Panc1 (cell line): Measurements from ENCODE around the gene AHRR. TPM values are rescaled to one million over a fixed set of nuclear protein-coding genes. Genes with fewer than 3 reads are reported as not detected.

Experiments
- ATAC-seq: fragments of 200-7000 bp; cut with Tn5 transposase; 2 replicates; pipeline ENCODE4 v1.9.1; 2020; ENCODE audit warnings: mild to moderate bottlenecking, moderate library complexity
- BruUV-seq: library from RNA; stranded (reverse); fragments of 400-500 nt; replicated peaks from 2 replicates; lab custom pipeline; 2021; lab: Mats Ljungman, UMichigan
- CTCF ChIA-PET: fragments of 300-600 bp; sonication (Branson Sonifier 250); formaldehyde crosslinking; loops from one replicate; lab custom pipeline; 2022; ENCODE audit warnings: antibody characterized with exemption; lab: Charles Lee
- POLR2A ChIA-PET: fragments of 300-600 bp; sonication (Branson Sonifier 250); formaldehyde crosslinking; loops from one replicate; lab custom pipeline; 2022; ENCODE audit warnings: antibody characterized with exemption; lab: Charles Lee
- DNase-seq: peaks from one replicate; pipeline ENCODE4 v3.0.0-alpha.2; 2010; ENCODE audit warnings: low read depth, low spot score
- H3K27ac ChIP-seq: 2 replicates; pipeline ENCODE4 v1.5.1; 2011; ENCODE audit warnings: mild to moderate bottlenecking, low read length, inconsistent platforms
- H3K27me3 ChIP-seq: fragments of 200-500 bp; sonication (Bioruptor generic); 2 replicates; pipeline ENCODE4 v1.6.0; 2014; ENCODE audit warnings: low read length, inconsistent platforms; ENCODE audit not compliant: control insufficient read depth, insufficient read depth
- H3K36me3 ChIP-seq: fragments of 200-500 bp; sonication (Bioruptor generic); 2 replicates; pipeline ENCODE4 v1.5.1; 2014; ENCODE audit warnings: inconsistent platforms, mild to moderate bottlenecking, low read length, moderate library complexity; ENCODE audit not compliant: control insufficient read depth, insufficient read depth
- H3K4me1 ChIP-seq: 2 replicates; pipeline ENCODE4 v1.5.1; 2011; ENCODE audit warnings: inconsistent platforms, mild to moderate bottlenecking, low read length, moderate library complexity; ENCODE audit not compliant: control insufficient read depth, insufficient read depth
- H3K4me3 ChIP-seq, 2 experiments: 2 replicates each; pipeline ENCODE4 v1.5.1; 2011 to 2012; ENCODE audit warnings: low read depth in 2 of 2, low read length in 2 of 2, mild to moderate bottlenecking in 2 of 2, inconsistent platforms in 1 of 2, moderate library complexity in 1 of 2
- H3K9me3 ChIP-seq: fragments of 200-500 bp; sonication (Bioruptor generic); 2 replicates; pipeline ENCODE4 v1.5.1; 2014; ENCODE audit warnings: low read depth, mild to moderate bottlenecking, inconsistent platforms, low read length, moderate library complexity; ENCODE audit not compliant: control insufficient read depth, insufficient read depth
- CTCF ChIP-seq: fragments of 450-650 bp; IDR thresholded peaks from 2 replicates; pipeline ENCODE4 v1.5.1; 2017; ENCODE audit warnings: mild to moderate bottlenecking
- POLR2AphosphoS5 ChIP-seq: IDR thresholded peaks from 2 replicates; pipeline ENCODE4 v1.6.1; 2012; ENCODE audit warnings: mild to moderate bottlenecking, low read depth, low read length, moderate library complexity
- REST ChIP-seq, 2 experiments: IDR thresholded peaks; 2 replicates each; pipeline ENCODE4 v1.6.1; 2011 to 2012; ENCODE audit warnings: low read depth in 2 of 2, control low read depth in 1 of 2, low read length in 1 of 2, mild to moderate bottlenecking in 1 of 2, moderate library complexity in 1 of 2; ENCODE audit not compliant: insufficient read depth in 1 of 2
- SIN3A ChIP-seq: IDR thresholded peaks from 2 replicates; pipeline ENCODE4 v1.6.1; 2012; ENCODE audit warnings: low read depth, mild to moderate bottlenecking, low read length, moderate library complexity, borderline replicate concordance; ENCODE audit not compliant: insufficient read depth
- TCF7L2 ChIP-seq: IDR thresholded peaks from 2 replicates; pipeline ENCODE4 v1.6.1; 2011; ENCODE audit warnings: mild to moderate bottlenecking, low read depth, low read length, inconsistent platforms
- in situ Hi-C: cut with HindIII; loops from 2 replicates; pipeline ENCODE4 v1.10.0; 2016; ENCODE audit warnings: low sequenced_read_pairs, low pct_unique_long_range_greater_than_20kb
- intact Hi-C: fragments of 100-400 bp; cut with micrococcal nuclease; formaldehyde crosslinking; loops from one replicate; pipeline ENCODE4 v1.10.0; 2022; ENCODE audit not compliant: unreplicated experiment
- total RNA-seq: library from RNA; stranded (reverse); gene quantifications from one replicate; pipeline ENCODE4 v1.2.1, GENCODE V29; 2021; ENCODE audit not compliant: unreplicated experiment

AHRR gene
- total RNA-seq, 1 experiment from 2014 or later, result 23.6 TPM

GRCh38 chr5:371811-372555 lies 50.5 kb downstream of the AHRR start:
- intact Hi-C loops (no loop called here), in situ Hi-C loops (no loop called here)
- Histone ChIP-seq H3K9me3 (no peaks in the 10 kb centered on the region), H3K36me3 (no peaks in the 10 kb centered on the region), H3K4me3 (no peak overlapping the region), H3K27ac (no peak overlapping the region), H3K27me3 (no peaks in the 10 kb centered on the region), H3K4me1 (no peaks in the 10 kb centered on the region; the same call in 1 of the 2 replicates)
- BruUV-seq, result no TSS peak
- ChIA-PET POLR2A (no interaction called here), CTCF (interaction anchor here (1.0 kb wide), 1 partner anchor 75 kb away, joined by 3 read pairs; no protein-coding TSS in a partner anchor)
- no peak for DNase-seq
- no peak for TF ChIP-seq POLR2AphosphoS5
- TF ChIP-seq REST (IDR thresholded peaks at IDR 0.05; ENCODE audit: insufficient read depth in 1 of 2, low read depth in 2 of 2, low read length in 1 of 2), result no peak
- no peak for TF ChIP-seq CTCF
- no peak for TF ChIP-seq SIN3A
- no peak for TF ChIP-seq TCF7L2
- ATAC-seq, result peak; percentile 28

GRCh38 chr5:372556-372995 lies 51.1 kb downstream of the AHRR start:
- intact Hi-C loops, result no loop called here
- H3K27me3 ChIP-seq, result no peaks in the 10 kb centered on the region
- no peak for TF ChIP-seq POLR2AphosphoS5
- TF ChIP-seq REST (IDR thresholded peaks at IDR 0.05; ENCODE audit: insufficient read depth in 1 of 2, low read depth in 2 of 2, low read length in 1 of 2), result no peak
- TF ChIP-seq CTCF, result no peak
- TF ChIP-seq SIN3A, result no peak
- no peak for TF ChIP-seq TCF7L2
- no peaks in the 10 kb centered on the region for H3K9me3 ChIP-seq
- H3K4me3 ChIP-seq, result no peak overlapping the region
- no TSS peak for BruUV-seq
- CTCF ChIA-PET, result no interaction called here
- POLR2A ChIA-PET, result no interaction called here
- DNase-seq (no peak), ATAC-seq (0 out of 2 replicates have a peak, but pooled peaks have one; percentile 10)
- in situ Hi-C loops, result no loop called here
- H3K4me1 ChIP-seq, result no peaks in the 10 kb centered on the region; the same call in 1 of the 2 replicates
- H3K36me3 ChIP-seq, result no peaks in the 10 kb centered on the region
- no peak overlapping the region for H3K27ac ChIP-seq
